Measurements from ENCODE around the gene GNG12.

The GNG12 gene

GRCh38 chr1:67717876-67718275 is 115.4 kb downstream of the GNG12 start:
- H3K4me3 ChIP-seq (ENCODE audit: low read length): no peak overlapping the region
- TF ChIP-seq, protein P1, sequence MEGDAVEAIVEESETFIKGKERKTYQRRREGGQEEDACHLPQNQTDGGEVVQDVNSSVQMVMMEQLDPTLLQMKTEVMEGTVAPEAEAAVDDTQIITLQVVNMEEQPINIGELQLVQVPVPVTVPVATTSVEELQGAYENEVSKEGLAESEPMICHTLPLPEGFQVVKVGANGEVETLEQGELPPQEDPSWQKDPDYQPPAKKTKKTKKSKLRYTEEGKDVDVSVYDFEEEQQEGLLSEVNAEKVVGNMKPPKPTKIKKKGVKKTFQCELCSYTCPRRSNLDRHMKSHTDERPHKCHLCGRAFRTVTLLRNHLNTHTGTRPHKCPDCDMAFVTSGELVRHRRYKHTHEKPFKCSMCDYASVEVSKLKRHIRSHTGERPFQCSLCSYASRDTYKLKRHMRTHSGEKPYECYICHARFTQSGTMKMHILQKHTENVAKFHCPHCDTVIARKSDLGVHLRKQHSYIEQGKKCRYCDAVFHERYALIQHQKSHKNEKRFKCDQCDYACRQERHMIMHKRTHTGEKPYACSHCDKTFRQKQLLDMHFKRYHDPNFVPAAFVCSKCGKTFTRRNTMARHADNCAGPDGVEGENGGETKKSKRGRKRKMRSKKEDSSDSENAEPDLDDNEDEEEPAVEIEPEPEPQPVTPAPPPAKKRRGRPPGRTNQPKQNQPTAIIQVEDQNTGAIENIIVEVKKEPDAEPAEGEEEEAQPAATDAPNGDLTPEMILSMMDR (conservative IDR thresholded peaks at IDR 0.05; ENCODE audit: low read depth, low read length): no peak
- DNase-seq (ENCODE audit: low read depth): no peak

GRCh38 chr1:67716800-67717199 is 116.5 kb downstream of the GNG12 start:
- no peak overlapping the region for H3K4me3 ChIP-seq (ENCODE audit: low read length)
- DNase-seq (ENCODE audit: low read depth): no peak
- TF ChIP-seq, protein P1 (conservative IDR thresholded peaks at IDR 0.05; ENCODE audit: low read depth, low read length): no peak

GRCh38 chr1:67715819-67716218 is 117.4 kb downstream of the GNG12 start:
- DNase-seq (ENCODE audit: low read depth): no peak
- TF ChIP-seq, protein P1 (conservative IDR thresholded peaks at IDR 0.05; ENCODE audit: low read depth, low read length): no peak
- H3K4me3 ChIP-seq (ENCODE audit: low read length): no peak overlapping the region

DNA sequence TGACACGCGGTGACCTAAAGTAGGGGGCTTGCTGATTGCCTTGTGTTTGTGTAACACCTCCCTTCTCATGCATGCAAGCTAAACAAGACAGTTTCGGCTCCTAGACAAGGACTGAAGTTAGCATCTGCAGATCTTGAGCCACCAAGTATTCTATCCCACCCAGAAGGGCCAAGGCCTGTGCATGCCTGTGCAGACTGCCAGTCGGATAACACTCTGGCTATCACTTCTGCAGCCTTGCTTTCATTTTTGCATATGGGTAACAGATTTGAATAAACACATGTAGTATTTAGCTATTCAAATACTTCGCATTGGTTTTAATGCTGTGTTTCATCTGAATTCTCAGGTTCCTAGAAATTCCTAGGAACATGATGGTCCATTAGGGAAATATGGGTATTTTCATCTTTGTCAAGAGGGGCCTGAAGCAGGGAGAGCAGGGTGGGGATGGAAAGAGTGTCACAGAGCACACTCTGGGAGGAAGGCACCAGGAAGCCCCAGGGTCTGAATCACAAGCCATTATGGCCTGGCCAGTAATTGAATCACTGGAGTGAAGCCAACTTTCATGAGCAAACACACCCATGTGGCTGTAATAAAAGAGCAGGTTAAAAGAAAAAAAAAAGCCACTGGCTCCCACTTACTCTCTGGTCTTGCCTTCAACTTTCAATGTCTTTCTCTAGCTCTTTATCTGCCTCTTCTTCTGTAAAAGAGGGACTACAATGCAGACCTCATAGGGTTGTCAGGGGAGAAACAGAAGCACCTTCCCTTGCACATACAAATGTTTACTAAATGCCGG is 120.0 kb downstream of the GNG12 start:
- H3K4me3 ChIP-seq (ENCODE audit: low read length): no peak overlapping the region
- TF ChIP-seq, protein P1 (conservative IDR thresholded peaks at IDR 0.05; ENCODE audit: low read depth, low read length): no peak

GRCh38 chr1:67711855-67712212 is 121.4 kb downstream of the GNG12 start:
- no peak for DNase-seq (ENCODE audit: low read depth)
- H3K4me3 ChIP-seq (ENCODE audit: low read length): no peak overlapping the region
- TF ChIP-seq, protein P1 (conservative IDR thresholded peaks at IDR 0.05; ENCODE audit: low read depth, low read length): no peak

More for the DNA sequence above, 120.0 kb downstream of the GNG12 start:
- peak; percentile 71 for DNase-seq (ENCODE audit: low read depth)

GRCh38 chr1:67711158-67711854 is 122.0 kb downstream of the GNG12 start:
- TF ChIP-seq, protein P1 (conservative IDR thresholded peaks at IDR 0.05; ENCODE audit: low read depth, low read length): no peak
- no peak for DNase-seq (ENCODE audit: low read depth)
- H3K4me3 ChIP-seq (ENCODE audit: low read length): no peak overlapping the region

DNA sequence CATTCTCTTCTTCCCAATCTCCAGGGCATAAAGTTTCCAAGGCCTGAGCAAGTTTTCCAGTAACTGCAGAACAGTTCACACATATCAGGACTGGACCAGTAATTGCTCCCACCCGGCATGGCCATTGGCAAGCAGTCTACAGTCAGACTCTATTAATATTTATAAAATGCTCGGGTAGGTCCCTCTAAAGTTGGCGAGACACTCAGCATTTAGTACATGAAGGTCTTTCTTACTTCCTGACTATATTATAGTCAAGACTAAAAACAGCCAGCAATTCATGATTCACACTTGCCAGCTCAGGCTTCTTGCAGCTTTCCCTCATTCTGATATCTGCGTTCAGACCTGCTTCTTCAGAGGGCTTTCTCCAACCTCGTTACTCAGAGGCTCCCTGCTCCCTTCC is 122.8 kb downstream of the GNG12 start:
- no peak overlapping the region for H3K4me3 ChIP-seq (ENCODE audit: low read length)
- DNase-seq (ENCODE audit: low read depth): no peak
- TF ChIP-seq, protein P1 (conservative IDR thresholded peaks at IDR 0.05; ENCODE audit: low read depth, low read length): no peak

Data from retinal pigment epithelial cell (primary cell).